DND-41 (cell line): ENCODE results near the gene IQCE.

Experiments
- ATAC-seq: fragments of 200-7000 bp; cut with Tn5 transposase; 3 replicates; pipeline ENCODE4 v1.9.1; 2021; ENCODE audit warnings: low read depth; ENCODE audit not compliant: insufficient read depth
- DNase-seq: peaks from one replicate; pipeline ENCODE4 v3.0.0-alpha.2; 2020
- H2AFZ ChIP-seq: 2 replicates; pipeline ENCODE4 v1.6.0; 2012; ENCODE audit warnings: low read depth, low read length
- H3K27ac ChIP-seq: 2 replicates; pipeline ENCODE4 v1.5.1; 2012; ENCODE audit warnings: low read length, inconsistent platforms
- H3K27me3 ChIP-seq: fragments of 200-600 bp; sonication (generic); 2 replicates; pipeline ENCODE4 v1.6.0; 2012; ENCODE audit warnings: low read length, mild to moderate bottlenecking, inconsistent platforms; ENCODE audit not compliant: insufficient read depth, poor library complexity
- H3K36me3 ChIP-seq: 2 replicates; pipeline ENCODE4 v1.5.1; 2012; ENCODE audit warnings: low read length, inconsistent platforms; ENCODE audit not compliant: insufficient read depth
- H3K4me1 ChIP-seq: 2 replicates; pipeline ENCODE4 v1.5.1; 2012; ENCODE audit warnings: mild to moderate bottlenecking, low read length; ENCODE audit not compliant: insufficient read depth
- H3K4me2 ChIP-seq: 2 replicates; pipeline ENCODE4 v1.6.0; 2012; ENCODE audit warnings: mild to moderate bottlenecking, moderate library complexity, low read length, inconsistent platforms; ENCODE audit not compliant: insufficient read depth
- H3K4me3 ChIP-seq, 2 experiments: fragments of 200-600 bp in 1 of 2; shearing (Covaris generic) in 1 of 2; 2 replicates each; pipeline ENCODE4 v1.5.1; 2012 to 2016; ENCODE audit warnings: inconsistent platforms in 2 of 2, low read length in 2 of 2, mild to moderate bottlenecking in 2 of 2, low read depth in 1 of 2, moderate library complexity in 1 of 2
- H3K79me2 ChIP-seq: 2 replicates; pipeline ENCODE4 v1.6.0; 2012; ENCODE audit warnings: low read length, inconsistent platforms; ENCODE audit not compliant: insufficient read depth
- H3K9ac ChIP-seq: 2 replicates; pipeline ENCODE4 v1.6.0; 2012; ENCODE audit warnings: low read depth, mild to moderate bottlenecking, inconsistent platforms, low read length, moderate library complexity
- H3K9me3 ChIP-seq: 2 replicates; pipeline ENCODE4 v1.5.1; 2012; ENCODE audit warnings: low read length, moderate library complexity, mild to moderate bottlenecking, inconsistent platforms; ENCODE audit not compliant: insufficient read depth, severe bottlenecking
- H4K20me1 ChIP-seq: 2 replicates; pipeline ENCODE4 v1.6.0; 2012; ENCODE audit warnings: low read length; ENCODE audit not compliant: insufficient read depth
- CTCF ChIP-seq: IDR thresholded peaks from 2 replicates; pipeline ENCODE4 v1.5.1; 2012; ENCODE audit warnings: borderline replicate concordance, low read length, moderate library complexity, mild to moderate bottlenecking; ENCODE audit not compliant: poor library complexity, severe bottlenecking; ENCODE audit errors: extremely low read depth
- EZH2 ChIP-seq: IDR thresholded peaks from 3 replicates; pipeline ENCODE4 v1.6.1; 2012; ENCODE audit warnings: borderline replicate concordance, low read depth, mild to moderate bottlenecking, moderate library complexity, low read length, inconsistent platforms; ENCODE audit not compliant: severe bottlenecking

IQCE gene

GRCh38 chr7:2647594-2648172, 88.9 kb downstream of the IQCE start:
- H4K20me1 ChIP-seq = peaks cover 72% of the 10 kb centered on the region
- H3K4me2 ChIP-seq = no peak overlapping the region
- peaks cover 28% of the 10 kb centered on the region for H3K4me1 ChIP-seq
- ATAC-seq = no peak
- H3K79me2 ChIP-seq = peaks cover 34% of the 10 kb centered on the region
- TF ChIP-seq EZH2 (no peak), CTCF (no peak)
- peaks cover 69% of the 10 kb centered on the region for H3K36me3 ChIP-seq
- H3K27me3 ChIP-seq = no peaks in the 10 kb centered on the region
- no peaks in the 10 kb centered on the region for H3K9me3 ChIP-seq
- no peak overlapping the region for H3K4me3 ChIP-seq
- H3K27ac ChIP-seq = no peak overlapping the region
- H3K9ac ChIP-seq = no peak overlapping the region
- DNase-seq = no peak
- H2AFZ ChIP-seq = no peak overlapping the region

GRCh38 chr7:2649139-2649838, 90.5 kb downstream of the IQCE start:
- no peak for TF ChIP-seq EZH2
- no peak for TF ChIP-seq CTCF
- Histone ChIP-seq H3K36me3 (peaks cover 73% of the 10 kb centered on the region), H3K79me2 (peaks cover 23% of the 10 kb centered on the region), H3K27me3 (no peaks in the 10 kb centered on the region), H3K4me1 (peaks cover 16% of the 10 kb centered on the region), H4K20me1 (peaks cover 64% of the 10 kb centered on the region), H3K9me3 (no peaks in the 10 kb centered on the region), H3K27ac (no peak overlapping the region), H3K9ac (no peak overlapping the region), H3K4me3 (no peak overlapping the region), H3K4me2 (no peak overlapping the region), H2AFZ (no peak overlapping the region)
- DNase-seq (no peak), ATAC-seq (no peak)

GRCh38 chr7:2649991-2650390, 91.2 kb downstream of the IQCE start:
- H3K36me3 ChIP-seq = peaks cover 73% of the 10 kb centered on the region
- TF ChIP-seq EZH2 (no peak), CTCF (no peak)

More at GRCh38 chr7:2649991-2650390, 91.2 kb downstream of the IQCE start:
- Histone ChIP-seq H3K4me1 (peaks cover 9% of the 10 kb centered on the region), H3K9me3 (no peaks in the 10 kb centered on the region), H3K9ac (no peak overlapping the region), H3K27me3 (no peaks in the 10 kb centered on the region), H4K20me1 (peaks cover 57% of the 10 kb centered on the region), H3K4me2 (no peak overlapping the region), H3K79me2 (peaks cover 16% of the 10 kb centered on the region), H2AFZ (no peak overlapping the region), H3K27ac (no peak overlapping the region), H3K4me3 (no peak overlapping the region)
- no peak for ATAC-seq
- DNase-seq = no peak
